Mammary epithelial cell (primary cell): ENCODE measurements around the gene GBE1.

Experiments
- CTCF ChIP-seq, 2 donors: IDR thresholded peaks in 1 of 2; conservative IDR thresholded peaks in 1 of 2; 2 replicates each; pipeline ENCODE4 v1.5.1; 2011 to 2012; ENCODE audit warnings: inconsistent platforms in 2 of 2, low read length in 2 of 2, mild to moderate bottlenecking in 2 of 2, control low read depth in 1 of 2, low read depth in 1 of 2; ENCODE audit not compliant: insufficient read depth in 1 of 2; ENCODE audit errors: extremely low read depth in 1 of 2
- EZH2 ChIP-seq: IDR thresholded peaks from 2 replicates; pipeline ENCODE4 v1.6.1; 2012; ENCODE audit warnings: low read length, inconsistent platforms, borderline replicate concordance

GRCh38 chr3:81695302-81695701, 66.1 kb downstream of the GBE1 start:
- no peak for TF ChIP-seq CTCF (conservative IDR thresholded peaks at IDR 0.05 in 1 of 2, IDR thresholded peaks at IDR 0.05 in 1 of 2; ENCODE audit: extremely low read depth in 1 of 2, insufficient read depth in 1 of 2, low read depth in 1 of 2, low read length in 2 of 2)
- TF ChIP-seq EZH2, result no peak
